ENCODE results near the gene CENPK.

DNA sequence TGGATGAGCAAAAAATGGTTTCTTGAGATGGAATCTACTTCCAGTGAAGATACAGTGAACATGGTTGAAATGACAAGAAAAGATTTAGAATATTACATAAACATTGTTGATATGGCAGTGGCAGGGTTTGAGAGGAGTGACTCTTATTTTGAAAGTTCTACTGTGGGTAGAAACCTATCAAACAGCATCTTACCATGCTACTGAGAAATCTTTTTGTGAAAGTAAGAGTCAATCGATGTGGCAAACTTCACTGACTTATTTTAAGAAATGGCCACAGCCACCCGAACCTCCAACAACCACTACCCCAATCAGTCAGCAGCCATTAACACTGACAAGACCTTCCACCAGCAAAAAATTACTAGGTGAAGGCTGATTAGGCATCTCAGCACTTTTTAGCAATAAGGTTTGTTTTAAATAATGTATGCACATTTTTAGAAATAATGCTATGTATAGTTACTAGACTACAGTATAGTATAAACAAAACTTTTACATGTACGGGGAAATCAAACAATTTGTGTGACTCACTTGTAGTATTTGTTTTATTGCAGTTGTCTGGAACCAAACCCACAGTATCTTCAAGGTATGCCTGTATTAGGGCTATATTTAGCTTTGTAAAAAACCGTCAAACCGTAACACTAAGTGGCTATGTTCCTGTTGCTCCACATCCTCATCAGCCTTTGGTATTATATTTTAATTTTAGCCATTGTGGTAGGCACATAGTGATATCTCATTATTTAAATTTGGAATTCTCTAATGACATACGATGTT, 50.6 kb downstream of the CENPK start:
- TF ChIP-seq KDM1A (IDR thresholded peaks at IDR 0.05; ENCODE audit: borderline replicate concordance, low read length): no peak
- TF ChIP-seq, protein P1, sequence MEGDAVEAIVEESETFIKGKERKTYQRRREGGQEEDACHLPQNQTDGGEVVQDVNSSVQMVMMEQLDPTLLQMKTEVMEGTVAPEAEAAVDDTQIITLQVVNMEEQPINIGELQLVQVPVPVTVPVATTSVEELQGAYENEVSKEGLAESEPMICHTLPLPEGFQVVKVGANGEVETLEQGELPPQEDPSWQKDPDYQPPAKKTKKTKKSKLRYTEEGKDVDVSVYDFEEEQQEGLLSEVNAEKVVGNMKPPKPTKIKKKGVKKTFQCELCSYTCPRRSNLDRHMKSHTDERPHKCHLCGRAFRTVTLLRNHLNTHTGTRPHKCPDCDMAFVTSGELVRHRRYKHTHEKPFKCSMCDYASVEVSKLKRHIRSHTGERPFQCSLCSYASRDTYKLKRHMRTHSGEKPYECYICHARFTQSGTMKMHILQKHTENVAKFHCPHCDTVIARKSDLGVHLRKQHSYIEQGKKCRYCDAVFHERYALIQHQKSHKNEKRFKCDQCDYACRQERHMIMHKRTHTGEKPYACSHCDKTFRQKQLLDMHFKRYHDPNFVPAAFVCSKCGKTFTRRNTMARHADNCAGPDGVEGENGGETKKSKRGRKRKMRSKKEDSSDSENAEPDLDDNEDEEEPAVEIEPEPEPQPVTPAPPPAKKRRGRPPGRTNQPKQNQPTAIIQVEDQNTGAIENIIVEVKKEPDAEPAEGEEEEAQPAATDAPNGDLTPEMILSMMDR (IDR thresholded peaks at IDR 0.05; ENCODE audit: control extremely low read depth in 1 of 3, insufficient read depth in 1 of 3, low read depth in 1 of 3, low read length in 3 of 3): no peak
- no peak for TF ChIP-seq FOSL1 (IDR thresholded peaks at IDR 0.05; ENCODE audit: insufficient read depth, low read depth, low read length)
- TF ChIP-seq PHF8 (conservative IDR thresholded peaks at IDR 0.05; ENCODE audit: low read depth, low read length): no peak
- TF ChIP-seq CREB1 (IDR thresholded peaks at IDR 0.05): no peak
- TF ChIP-seq TAF1 (IDR thresholded peaks at IDR 0.05; ENCODE audit: low read depth, low read length): no peak
- no peak for TF ChIP-seq EZH2 (IDR thresholded peaks at IDR 0.05; ENCODE audit: low read depth, low read length, severe bottlenecking)
- TF ChIP-seq POLR2A (IDR thresholded peaks at IDR 0.05; ENCODE audit: control extremely low read depth in 1 of 2, low read depth in 2 of 2, low read length in 2 of 2): no peak
- TF ChIP-seq POLR2AphosphoS5 (IDR thresholded peaks at IDR 0.05; ENCODE audit: low read depth, low read length): no peak
- no peak for TF ChIP-seq YY1 (IDR thresholded peaks at IDR 0.05; ENCODE audit: low read depth, low read length)

Data from H1 (cell line).